Lower lobe of right lung (tissue), 2 donors: Measurements from ENCODE around the gene FAM228B. TPM values are rescaled to one million over a fixed set of nuclear protein-coding genes. Genes with fewer than 3 reads are reported as not detected.

ENCODE experiments used
- ATAC-seq, 2 donors: fragments of 200-7000 bp; cut with Tn5 transposase; one replicate each; pipeline ENCODE4 v1.9.1; 2020 to 2022; ENCODE audit warnings: mild to moderate bottlenecking in 2 of 2, moderate library complexity in 2 of 2
- DNase-seq: peaks from one replicate; pipeline ENCODE4 v3.0.0-alpha.2; 2020
- H3K27ac ChIP-seq: fragments of 200-600 bp; one replicate; pipeline ENCODE4 v1.8.0; 2022
- H3K27me3 ChIP-seq: fragments of 200-600 bp; one replicate; pipeline ENCODE4 v1.8.0; 2022; ENCODE audit warnings: low read depth
- H3K36me3 ChIP-seq: fragments of 200-600 bp; one replicate; pipeline ENCODE4 v1.8.0; 2022; ENCODE audit warnings: mild to moderate bottlenecking
- H3K4me1 ChIP-seq: fragments of 200-600 bp; one replicate; pipeline ENCODE4 v1.8.0; 2022
- H3K4me3 ChIP-seq: fragments of 200-600 bp; one replicate; pipeline ENCODE4 v1.8.0; 2022; ENCODE audit warnings: mild to moderate bottlenecking
- H3K9me3 ChIP-seq: fragments of 200-600 bp; one replicate; pipeline ENCODE4 v1.8.0; 2022
- intact Hi-C: fragments of 100-400 bp; cut with DNase I; formaldehyde crosslinking; loops from one replicate; pipeline ENCODE4 v1.11.0; 2022
- total RNA-seq: library from RNA; stranded (reverse); fragmentation: NEBNext Ultra II Directional; extraction: Animal tissue kit (Norgen Biotek cat#: 25700); gene quantifications from one replicate; pipeline ENCODE4 v1.2.1, GENCODE V29; 2021
- TF ChIP-seq, protein P1 (sequence below): fragments of 200-600 bp; IDR thresholded peaks from one replicate; pipeline ENCODE4 v1.8.0; 2022; ENCODE audit warnings: antibody characterized with exemption, mild to moderate bottlenecking
- donor health status: DM: no; HTN: yes; CAD: no; lungs with severe emphysema.

FAM228B gene
- total RNA-seq, 1 donor from 2014 or later, result 25.4 TPM

- no peak overlapping the region for H3K27ac ChIP-seq
- ATAC-seq (no peak), DNase-seq (no peak)
- no peaks in the 10 kb centered on the region for H3K36me3 ChIP-seq
- H3K27me3 ChIP-seq, result no peaks in the 10 kb centered on the region
- H3K4me3 ChIP-seq, result no peak overlapping the region
- TF ChIP-seq, protein P1, sequence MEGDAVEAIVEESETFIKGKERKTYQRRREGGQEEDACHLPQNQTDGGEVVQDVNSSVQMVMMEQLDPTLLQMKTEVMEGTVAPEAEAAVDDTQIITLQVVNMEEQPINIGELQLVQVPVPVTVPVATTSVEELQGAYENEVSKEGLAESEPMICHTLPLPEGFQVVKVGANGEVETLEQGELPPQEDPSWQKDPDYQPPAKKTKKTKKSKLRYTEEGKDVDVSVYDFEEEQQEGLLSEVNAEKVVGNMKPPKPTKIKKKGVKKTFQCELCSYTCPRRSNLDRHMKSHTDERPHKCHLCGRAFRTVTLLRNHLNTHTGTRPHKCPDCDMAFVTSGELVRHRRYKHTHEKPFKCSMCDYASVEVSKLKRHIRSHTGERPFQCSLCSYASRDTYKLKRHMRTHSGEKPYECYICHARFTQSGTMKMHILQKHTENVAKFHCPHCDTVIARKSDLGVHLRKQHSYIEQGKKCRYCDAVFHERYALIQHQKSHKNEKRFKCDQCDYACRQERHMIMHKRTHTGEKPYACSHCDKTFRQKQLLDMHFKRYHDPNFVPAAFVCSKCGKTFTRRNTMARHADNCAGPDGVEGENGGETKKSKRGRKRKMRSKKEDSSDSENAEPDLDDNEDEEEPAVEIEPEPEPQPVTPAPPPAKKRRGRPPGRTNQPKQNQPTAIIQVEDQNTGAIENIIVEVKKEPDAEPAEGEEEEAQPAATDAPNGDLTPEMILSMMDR, result no peak
- no peaks in the 10 kb centered on the region for H3K9me3 ChIP-seq
- intact Hi-C loops, result no loop called here
- H3K4me1 ChIP-seq, result peaks cover 5% of the 10 kb centered on the region
Observed at GRCh38 chr2:24117902-24118301, 5.4 kb upstream of the FAM228B start.

DNA sequence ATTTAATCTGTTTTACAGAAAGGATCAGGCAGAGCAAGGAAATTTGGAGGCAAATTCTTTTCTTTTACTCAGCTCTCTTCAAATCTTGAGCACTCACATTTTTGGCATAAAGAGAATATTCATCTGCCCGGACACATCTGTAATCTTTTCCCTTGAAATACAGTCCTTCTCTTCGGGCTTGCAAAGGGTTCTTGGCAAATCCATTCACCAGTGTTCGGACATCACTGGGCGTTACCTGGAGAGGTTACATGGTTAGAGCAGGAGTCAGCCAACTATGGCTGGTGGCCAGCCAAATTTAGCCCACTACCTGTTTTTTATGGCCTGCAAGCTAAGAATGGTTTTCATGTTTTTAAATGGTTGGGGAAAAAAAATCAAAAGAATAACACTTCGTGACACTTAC lies 2.2 kb upstream of the FAM228B start:
- DNase-seq, result no peak
- intact Hi-C loops, result no loop called here

GRCh38 chr2:24121469-24121868 lies 1.8 kb upstream of the FAM228B start:
- no peak overlapping the region for H3K27ac ChIP-seq
- intact Hi-C loops, result no loop called here
- ATAC-seq, result no peak

More for the DNA sequence above, 2.2 kb upstream of the FAM228B start:
- Histone ChIP-seq H3K27ac (no peak overlapping the region), H3K27me3 (no peaks in the 10 kb centered on the region), H3K4me1 (peaks cover 16% of the 10 kb centered on the region), H3K9me3 (no peaks in the 10 kb centered on the region), H3K4me3 (no peak overlapping the region), H3K36me3 (no peaks in the 10 kb centered on the region)
- no peak for ATAC-seq
- TF ChIP-seq, protein P1, result no peak

GRCh38 chr2:24122366-24123194 lies 689 bp upstream of the FAM228B start:
- Histone ChIP-seq H3K9me3 (no peaks in the 10 kb centered on the region), H3K36me3 (no peaks in the 10 kb centered on the region), H3K4me3 (peak overlapping the region; percentile 70), H3K27ac (peak overlapping the region; percentile 92), H3K27me3 (no peaks in the 10 kb centered on the region), H3K4me1 (peaks cover 16% of the 10 kb centered on the region)
- no peak for DNase-seq
- TF ChIP-seq, protein P1, result no peak
- ATAC-seq, result no peak
- intact Hi-C loops, result no loop called here

More at GRCh38 chr2:24121469-24121868, 1.8 kb upstream of the FAM228B start:
- DNase-seq, result no peak
- Histone ChIP-seq H3K9me3 (no peaks in the 10 kb centered on the region), H3K36me3 (no peaks in the 10 kb centered on the region), H3K4me3 (no peak overlapping the region), H3K27me3 (no peaks in the 10 kb centered on the region), H3K4me1 (peaks cover 16% of the 10 kb centered on the region)
- TF ChIP-seq, protein P1, result no peak

- Histone ChIP-seq H3K4me3 (peak overlapping the region; percentile 70), H3K36me3 (no peaks in the 10 kb centered on the region), H3K9me3 (no peaks in the 10 kb centered on the region), H3K4me1 (peaks cover 16% of the 10 kb centered on the region), H3K27me3 (no peaks in the 10 kb centered on the region), H3K27ac (peak overlapping the region; percentile 92)
- TF ChIP-seq, protein P1, result no peak
- no peak for DNase-seq
- peak; percentile 5 to 11 for ATAC-seq
- intact Hi-C loops, result no loop called here
Observed at GRCh38 chr2:24123922-24124580, 782 bp downstream of the FAM228B start.
